ENCODE results near the gene LTBP2. TPM values are rescaled to one million over a fixed set of nuclear protein-coding genes. Genes with fewer than 3 reads are reported as not detected.

The LTBP2 gene
- polyA plus RNA-seq, 1 donor from 2014 or later = 0.33 TPM

DNA sequence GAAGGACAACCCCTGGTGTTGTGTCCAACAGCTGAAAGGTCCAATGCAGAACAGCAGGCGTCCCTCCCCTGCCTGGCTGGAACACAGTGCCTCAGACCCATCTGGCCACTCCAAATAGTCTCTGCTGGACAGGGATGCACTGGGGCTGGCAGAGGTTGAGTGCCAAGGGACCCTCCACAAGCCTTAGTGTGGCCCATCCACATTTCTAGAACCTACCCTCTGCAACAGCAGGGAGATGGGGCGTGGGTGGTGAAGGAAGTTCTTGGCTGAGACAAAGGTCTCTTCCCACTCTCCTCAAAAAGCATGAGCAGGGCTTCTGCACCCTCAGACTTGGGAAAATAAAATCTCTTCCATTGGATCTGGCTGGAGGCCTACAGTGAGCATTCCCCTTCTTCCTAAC lies 36.5 kb downstream of the LTBP2 start:
- Histone ChIP-seq H3K27ac (ENCODE audit: low read length) (no peak overlapping the region), H3K36me3 (ENCODE audit: insufficient read depth, low read length) (no peaks in the 10 kb centered on the region), H3K9ac (ENCODE audit: low read length) (no peak overlapping the region), H3K4me2 (ENCODE audit: low read length) (no peak overlapping the region), H3K9me2 (ENCODE audit: insufficient read depth, low read length) (no peaks in the 10 kb centered on the region), H3K27me3 (ENCODE audit: insufficient read depth, low read depth, low read length) (no peaks in the 10 kb centered on the region), H3K9me3 (ENCODE audit: low read length) (no peaks in the 10 kb centered on the region), H2AFZ (ENCODE audit: low read depth, low read length) (no peak overlapping the region), H3K79me2 (replicated peaks; ENCODE audit: insufficient read depth, low read length) (no peaks in the 10 kb centered on the region), H3F3A (ENCODE audit: insufficient read depth, low read length, poor library complexity, severe bottlenecking) (no peaks in the 10 kb centered on the region), H3K4me3 (ENCODE audit: low read length) (no peak overlapping the region), H4K20me1 (ENCODE audit: insufficient read depth) (no peaks in the 10 kb centered on the region)
- TF ChIP-seq, protein P1, sequence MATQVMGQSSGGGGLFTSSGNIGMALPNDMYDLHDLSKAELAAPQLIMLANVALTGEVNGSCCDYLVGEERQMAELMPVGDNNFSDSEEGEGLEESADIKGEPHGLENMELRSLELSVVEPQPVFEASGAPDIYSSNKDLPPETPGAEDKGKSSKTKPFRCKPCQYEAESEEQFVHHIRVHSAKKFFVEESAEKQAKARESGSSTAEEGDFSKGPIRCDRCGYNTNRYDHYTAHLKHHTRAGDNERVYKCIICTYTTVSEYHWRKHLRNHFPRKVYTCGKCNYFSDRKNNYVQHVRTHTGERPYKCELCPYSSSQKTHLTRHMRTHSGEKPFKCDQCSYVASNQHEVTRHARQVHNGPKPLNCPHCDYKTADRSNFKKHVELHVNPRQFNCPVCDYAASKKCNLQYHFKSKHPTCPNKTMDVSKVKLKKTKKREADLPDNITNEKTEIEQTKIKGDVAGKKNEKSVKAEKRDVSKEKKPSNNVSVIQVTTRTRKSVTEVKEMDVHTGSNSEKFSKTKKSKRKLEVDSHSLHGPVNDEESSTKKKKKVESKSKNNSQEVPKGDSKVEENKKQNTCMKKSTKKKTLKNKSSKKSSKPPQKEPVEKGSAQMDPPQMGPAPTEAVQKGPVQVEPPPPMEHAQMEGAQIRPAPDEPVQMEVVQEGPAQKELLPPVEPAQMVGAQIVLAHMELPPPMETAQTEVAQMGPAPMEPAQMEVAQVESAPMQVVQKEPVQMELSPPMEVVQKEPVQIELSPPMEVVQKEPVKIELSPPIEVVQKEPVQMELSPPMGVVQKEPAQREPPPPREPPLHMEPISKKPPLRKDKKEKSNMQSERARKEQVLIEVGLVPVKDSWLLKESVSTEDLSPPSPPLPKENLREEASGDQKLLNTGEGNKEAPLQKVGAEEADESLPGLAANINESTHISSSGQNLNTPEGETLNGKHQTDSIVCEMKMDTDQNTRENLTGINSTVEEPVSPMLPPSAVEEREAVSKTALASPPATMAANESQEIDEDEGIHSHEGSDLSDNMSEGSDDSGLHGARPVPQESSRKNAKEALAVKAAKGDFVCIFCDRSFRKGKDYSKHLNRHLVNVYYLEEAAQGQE (IDR thresholded peaks at IDR 0.05; ENCODE audit: borderline replicate concordance) = no peak
- TF ChIP-seq MXI1 (conservative IDR thresholded peaks at IDR 0.05; ENCODE audit: poor library complexity, severe bottlenecking) (no peak), EP300 (conservative IDR thresholded peaks at IDR 0.05; ENCODE audit: poor library complexity, severe bottlenecking) (no peak)
- TF ChIP-seq, protein P2, sequence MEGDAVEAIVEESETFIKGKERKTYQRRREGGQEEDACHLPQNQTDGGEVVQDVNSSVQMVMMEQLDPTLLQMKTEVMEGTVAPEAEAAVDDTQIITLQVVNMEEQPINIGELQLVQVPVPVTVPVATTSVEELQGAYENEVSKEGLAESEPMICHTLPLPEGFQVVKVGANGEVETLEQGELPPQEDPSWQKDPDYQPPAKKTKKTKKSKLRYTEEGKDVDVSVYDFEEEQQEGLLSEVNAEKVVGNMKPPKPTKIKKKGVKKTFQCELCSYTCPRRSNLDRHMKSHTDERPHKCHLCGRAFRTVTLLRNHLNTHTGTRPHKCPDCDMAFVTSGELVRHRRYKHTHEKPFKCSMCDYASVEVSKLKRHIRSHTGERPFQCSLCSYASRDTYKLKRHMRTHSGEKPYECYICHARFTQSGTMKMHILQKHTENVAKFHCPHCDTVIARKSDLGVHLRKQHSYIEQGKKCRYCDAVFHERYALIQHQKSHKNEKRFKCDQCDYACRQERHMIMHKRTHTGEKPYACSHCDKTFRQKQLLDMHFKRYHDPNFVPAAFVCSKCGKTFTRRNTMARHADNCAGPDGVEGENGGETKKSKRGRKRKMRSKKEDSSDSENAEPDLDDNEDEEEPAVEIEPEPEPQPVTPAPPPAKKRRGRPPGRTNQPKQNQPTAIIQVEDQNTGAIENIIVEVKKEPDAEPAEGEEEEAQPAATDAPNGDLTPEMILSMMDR (IDR thresholded peaks at IDR 0.05; ENCODE audit: poor library complexity, severe bottlenecking) = no peak

DNA sequence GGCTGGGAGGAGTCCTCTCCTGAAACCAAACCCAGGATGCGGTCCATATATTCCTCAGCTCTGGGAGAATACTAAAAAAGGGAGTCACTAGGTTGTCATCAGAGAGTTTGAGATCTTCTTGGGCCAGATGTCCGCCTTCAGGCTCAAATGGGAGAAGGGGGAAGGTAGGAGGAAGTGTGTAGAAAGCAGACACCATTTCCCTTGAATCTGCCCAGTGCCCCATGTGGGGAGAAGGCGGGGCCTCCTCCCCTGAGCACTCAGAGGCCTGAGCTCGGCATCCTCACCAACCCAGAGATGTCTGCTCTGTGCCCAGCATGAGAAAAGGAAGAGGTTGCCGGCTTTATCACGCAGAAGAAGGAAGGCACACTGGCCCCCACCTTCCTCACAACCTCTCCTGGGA lies 37.3 kb downstream of the LTBP2 start:
- TF ChIP-seq, protein P1 (IDR thresholded peaks at IDR 0.05; ENCODE audit: borderline replicate concordance) = no peak
- no peak for TF ChIP-seq SMC3 (conservative IDR thresholded peaks at IDR 0.05; ENCODE audit: poor library complexity)
- no peak for TF ChIP-seq EZH2 (IDR thresholded peaks at IDR 0.05; ENCODE audit: borderline replicate concordance, insufficient read depth, low read length, poor library complexity, severe bottlenecking)
- TF ChIP-seq RAD21 (conservative IDR thresholded peaks at IDR 0.05) = no peak
- H4K20me1 ChIP-seq (ENCODE audit: insufficient read depth) = no peaks in the 10 kb centered on the region
- H3K9me3 ChIP-seq (ENCODE audit: low read length) = no peaks in the 10 kb centered on the region
- H3K27me3 ChIP-seq (ENCODE audit: insufficient read depth, low read depth, low read length) = no peaks in the 10 kb centered on the region
- H3K79me2 ChIP-seq (replicated peaks; ENCODE audit: insufficient read depth, low read length) = no peaks in the 10 kb centered on the region
- H3F3A ChIP-seq (ENCODE audit: insufficient read depth, low read length, poor library complexity, severe bottlenecking) = no peaks in the 10 kb centered on the region
- no peak overlapping the region for H3K4me2 ChIP-seq (ENCODE audit: low read length)
- H3K36me3 ChIP-seq (ENCODE audit: insufficient read depth, low read length) = no peaks in the 10 kb centered on the region
- no peak overlapping the region for H3K9ac ChIP-seq (ENCODE audit: low read length)
- H3K4me3 ChIP-seq (ENCODE audit: low read length) = no peak overlapping the region
- no peaks in the 10 kb centered on the region for H3K9me2 ChIP-seq (ENCODE audit: insufficient read depth, low read length)
- H3K27ac ChIP-seq (ENCODE audit: low read length) = no peak overlapping the region
- no peak overlapping the region for H2AFZ ChIP-seq (ENCODE audit: low read depth, low read length)

Measured in neural cell (in vitro differentiated cells).